Ovary (tissue), 9 donors: ENCODE data around the gene PWWP3B. TPM values are rescaled to one million over a fixed set of nuclear protein-coding genes. Genes with fewer than 3 reads are reported as not detected.

Source experiments
- DNase-seq, 5 donors: peaks; one replicate each; pipeline ENCODE4 v3.0.0-alpha.2; 2019 to 2020
- H3K27ac ChIP-seq, 2 donors: fragments of 200-600 bp; one replicate each; pipeline versions ENCODE4 v1.5.1 to v1.8.0; 2019 to 2022
- H3K27me3 ChIP-seq: fragments of 200-600 bp; one replicate; pipeline ENCODE4 v1.8.0; 2022
- H3K36me3 ChIP-seq: fragments of 200-600 bp; sonication (generic); one replicate; pipeline ENCODE4 v1.5.1; 2019
- H3K4me1 ChIP-seq: one replicate; pipeline ENCODE4 v1.8.1; 2013; ENCODE audit warnings: mild to moderate bottlenecking, moderate library complexity; ENCODE audit not compliant: insufficient read depth
- H3K4me3 ChIP-seq: fragments of 200-600 bp; sonication (generic); one replicate; pipeline ENCODE4 v1.5.1; 2017
- H3K9me3 ChIP-seq, 2 donors: fragments of 200-600 bp in 1 of 2; sonication (generic) in 1 of 2; one replicate each; pipeline versions ENCODE4 v1.5.1 to v1.8.1; 2013 to 2019; ENCODE audit warnings: mild to moderate bottlenecking in 1 of 2, moderate library complexity in 1 of 2
- CTCF ChIP-seq, 3 donors: fragments of 450-650 bp in 2 of 3; fragments of 200-600 bp in 1 of 3; IDR thresholded peaks; one replicate each; pipeline versions ENCODE4 v1.5.1 to v1.8.0; 2016 to 2022; ENCODE audit warnings: antibody characterized with exemption in 3 of 3, mild to moderate bottlenecking in 1 of 3
- EP300 ChIP-seq: sonication (generic); formaldehyde crosslinking; IDR thresholded peaks from one replicate; pipeline ENCODE4 v1.6.1; 2017; ENCODE audit warnings: antibody characterized with exemption
- POLR2A ChIP-seq: fragments of 450-650 bp; IDR thresholded peaks from one replicate; pipeline ENCODE4 v1.6.1; 2017; ENCODE audit warnings: antibody characterized with exemption, mild to moderate bottlenecking, moderate library complexity
- WGBS, 3 donors: extraction: QIAGEN DNeasy Blood & Tissue Kit in 1 of 3; methylation state at CpG; one replicate each; pipeline versions ENCODE4 v1.1.5 to v1.1.7; 2013 to 2017; 5-methylcytosine and 5-hydroxymethylcytosine counted together
- intact Hi-C, 4 donors: fragments of 100-400 bp; cut with DNase I; formaldehyde crosslinking; loops; one replicate each; pipeline versions ENCODE4 v1.11.0 to v1.15.1; 2022 to 2023
- polyA plus RNA-seq, 2 donors: library from polyadenylated mRNA; stranded (reverse); fragments of 200-250 nt in 1 of 2; fragments of 350-450 nt in 1 of 2; fragmentation: Illumina TruSeq in 1 of 2; extraction: RNeasy Lipid Tissue Mini Kit (QIAGEN cat#74804) in 1 of 2; gene quantifications; one replicate each; pipeline ENCODE4 v1.2.3, GENCODE V29; 2013 to 2014
- total RNA-seq, 7 donors: library from RNA; depleted of rRNA in 2 of 7; stranded (reverse); fragments of >200 nt in 2 of 7; fragmentation: NEBNext Ultra II Directional in 3 of 7; extraction: Animal tissue kit (Norgen Biotek cat#: 25700) in 3 of 7; gene quantifications; one replicate each; pipeline versions ENCODE4 v1.1.0 to v1.2.4, GENCODE V29; 2016 to 2023
- donor health status: DM: no; HTN: no; CAD: no; lungs with moderate emphysema.
- donor health status: DM: no; HTN: no; CAD: no.
- donor health status: Bipolar disorder and iron deficiency.
- donor health status: DM: yes; HTN: yes; CAD: no.
- donor health status: DM: no; HTN: no; CAD: no.
- donor health status: DM: yes; HTN: yes; CAD: no.

Gene PWWP3B
- total and polyA plus RNA-seq, 9 donors = 40.0 to 304 (median 131) TPM

- Histone ChIP-seq H3K36me3 (no peaks in the 10 kb centered on the region), H3K27me3 (no peaks in the 10 kb centered on the region), H3K27ac (no peak overlapping the region), H3K4me1 (no peaks in the 10 kb centered on the region), H3K4me3 (no peak overlapping the region), H3K9me3 (no peaks in the 10 kb centered on the region)
- intact Hi-C loops = no loop called here
- TF ChIP-seq POLR2A (no peak), CTCF (IDR thresholded peaks at IDR 0.05) (no peak), EP300 (no peak)
- DNase-seq = no peak
Observed at GRCh38 chrX:106159861-106160282, 8.2 kb upstream of the PWWP3B start.

GRCh38 chrX:106170318-106170717 is 2.2 kb downstream of the PWWP3B start:
- H3K4me3 ChIP-seq = peak overlapping the region; percentile 14
- intact Hi-C loops = loop anchor here in 1 of 4 donors (5.0 kb wide), 1 partner anchor 222 kb away; no protein-coding TSS in a partner anchor
- TF ChIP-seq CTCF (IDR thresholded peaks at IDR 0.05) = peak; percentile 39 to 68 (median 59)
- no peak for TF ChIP-seq EP300
- TF ChIP-seq POLR2A = no peak
- no peaks in the 10 kb centered on the region for H3K9me3 ChIP-seq
- no peaks in the 10 kb centered on the region for H3K4me1 ChIP-seq
- H3K36me3 ChIP-seq = no peaks in the 10 kb centered on the region
- WGBS, 3 donors = 10 to 15% (median 11%) methylated on average over 1 of the region's 1 CpG
- peak in 1 of 5 donors; percentile 53 for DNase-seq
- H3K27ac ChIP-seq = peak overlapping the region in 1 of 2 donors; percentile 43
- H3K27me3 ChIP-seq = no peaks in the 10 kb centered on the region

- Histone ChIP-seq H3K9me3 (no peaks in the 10 kb centered on the region), H3K27ac (peak overlapping the region in 1 of 2 donors; percentile 43), H3K4me1 (no peaks in the 10 kb centered on the region), H3K27me3 (no peaks in the 10 kb centered on the region), H3K36me3 (no peaks in the 10 kb centered on the region), H3K4me3 (peak overlapping the region; percentile 14)
- intact Hi-C loops = loop anchor here in 1 of 4 donors (5.0 kb wide), 1 partner anchor 221 kb away; no protein-coding TSS in a partner anchor
- 54 to 64% (median 62%) methylated on average over 3 of the region's 3 CpGs for WGBS, 3 donors
- no peak for TF ChIP-seq CTCF (IDR thresholded peaks at IDR 0.05)
- no peak for TF ChIP-seq EP300
- no peak for TF ChIP-seq POLR2A
- DNase-seq = no peak
Observed at GRCh38 chrX:106171293-106171820, 3.3 kb downstream of the PWWP3B start.

GRCh38 chrX:106177106-106177981 is 9.2 kb downstream of the PWWP3B start:
- TF ChIP-seq POLR2A (no peak), EP300 (no peak), CTCF (IDR thresholded peaks at IDR 0.05) (no peak)
- H3K4me1 ChIP-seq = no peaks in the 10 kb centered on the region
- no peaks in the 10 kb centered on the region for H3K9me3 ChIP-seq
- peak; percentile 77 to 89 (median 84) for DNase-seq
- H3K27ac ChIP-seq = peak overlapping the region in 1 of 2 donors; percentile 46
- H3K36me3 ChIP-seq = no peaks in the 10 kb centered on the region
- H3K27me3 ChIP-seq = no peaks in the 10 kb centered on the region
- H3K4me3 ChIP-seq = peak overlapping the region; percentile 3
- intact Hi-C loops = loop anchor here in 1 of 4 donors (5.0 kb wide), 1 partner anchor 70 kb away; no protein-coding TSS in a partner anchor
- 23 to 29% (median 28%) methylated on average over 22 of the region's 22 CpGs for WGBS, 3 donors
